Measurements from ENCODE around the gene MCC.

The MCC gene

DNA sequence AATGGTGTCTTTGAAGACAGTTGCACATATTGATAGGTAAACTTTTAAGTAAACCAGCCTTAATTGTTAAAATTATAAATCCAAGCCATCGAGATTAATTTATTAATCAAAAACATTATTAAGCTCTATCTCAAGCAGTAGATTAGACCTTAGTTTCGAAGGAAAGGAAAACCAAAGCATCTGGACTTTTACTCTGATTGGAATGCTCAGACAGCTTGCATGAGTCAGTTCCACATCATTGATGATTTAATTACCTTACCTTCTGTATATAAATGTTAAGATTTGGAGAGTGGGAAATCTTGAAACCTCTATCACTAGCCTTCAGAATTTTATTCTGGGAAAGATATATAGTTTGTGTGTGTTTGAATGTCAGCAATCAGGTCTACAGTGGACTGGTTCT, 487.8 kb downstream of the MCC start:
- DNase-seq = no peak

- no peak for DNase-seq
Observed at GRCh38 chr5:112998296-112998695, 490.0 kb downstream of the MCC start.

- no peak for DNase-seq
Observed at GRCh38 chr5:112996830-112997374, 491.4 kb downstream of the MCC start.

DNA sequence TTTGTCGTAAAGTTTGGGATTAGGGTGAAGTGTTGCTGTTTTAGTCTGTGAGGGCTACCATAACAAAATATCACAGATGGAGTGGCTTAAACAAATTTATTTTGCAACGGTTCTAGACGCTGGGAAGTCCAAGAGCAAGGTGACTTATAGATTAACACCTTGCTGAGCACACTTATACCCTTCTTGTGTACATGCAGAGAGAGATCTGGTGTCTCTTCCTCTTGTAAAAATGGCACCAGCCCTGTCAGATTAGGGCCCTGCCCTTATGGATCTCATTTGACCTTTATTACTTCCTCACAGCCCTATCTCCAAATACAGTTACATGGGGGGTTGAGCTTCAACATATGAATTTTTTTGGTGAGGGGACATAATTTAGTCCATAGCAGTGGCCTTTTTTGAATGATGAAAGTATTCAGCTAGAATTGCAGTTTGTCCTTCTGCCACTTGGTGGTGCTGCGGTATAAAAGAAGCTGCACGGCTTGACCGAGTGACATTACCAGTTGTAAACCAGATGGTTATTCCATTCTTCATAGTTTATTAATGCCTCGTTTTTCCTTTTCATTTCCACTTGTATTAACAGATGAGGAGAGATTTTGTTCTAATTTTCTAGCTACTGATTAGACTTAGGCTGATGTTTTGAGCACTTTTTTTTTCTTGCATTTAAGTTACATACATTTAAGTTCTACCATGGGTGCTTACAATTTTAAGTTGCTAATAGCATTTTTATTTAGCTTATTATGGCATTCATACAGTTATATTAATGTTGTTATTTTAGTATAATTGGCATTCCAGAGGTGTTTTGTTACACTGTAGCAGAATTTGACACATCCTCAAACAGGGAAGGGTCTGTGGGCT, 492.3 kb downstream of the MCC start:
- peak; percentile 38 for DNase-seq

DNA sequence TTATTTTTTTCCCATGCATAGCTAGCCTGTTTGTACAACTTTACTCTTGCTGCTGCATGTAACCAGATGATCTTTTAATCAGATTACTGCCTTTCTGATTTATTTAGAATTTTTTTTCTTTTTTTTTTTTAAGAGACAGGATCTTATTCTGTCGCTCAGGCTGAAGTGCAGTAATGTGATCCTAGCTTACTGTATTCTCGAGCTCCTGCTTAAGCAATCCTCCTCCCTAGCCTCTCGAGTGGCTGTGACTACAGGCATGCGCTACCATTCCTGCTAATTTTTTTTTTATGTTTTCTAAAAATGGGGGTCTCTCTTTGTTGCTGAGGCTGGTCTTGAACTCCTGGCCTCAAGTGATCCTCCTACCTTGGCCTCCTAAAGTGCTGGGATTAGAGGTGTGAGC, 502.0 kb downstream of the MCC start:
- DNase-seq = no peak

- DNase-seq = no peak
Observed at GRCh38 chr5:112983363-112983762, 504.9 kb downstream of the MCC start.

DNA sequence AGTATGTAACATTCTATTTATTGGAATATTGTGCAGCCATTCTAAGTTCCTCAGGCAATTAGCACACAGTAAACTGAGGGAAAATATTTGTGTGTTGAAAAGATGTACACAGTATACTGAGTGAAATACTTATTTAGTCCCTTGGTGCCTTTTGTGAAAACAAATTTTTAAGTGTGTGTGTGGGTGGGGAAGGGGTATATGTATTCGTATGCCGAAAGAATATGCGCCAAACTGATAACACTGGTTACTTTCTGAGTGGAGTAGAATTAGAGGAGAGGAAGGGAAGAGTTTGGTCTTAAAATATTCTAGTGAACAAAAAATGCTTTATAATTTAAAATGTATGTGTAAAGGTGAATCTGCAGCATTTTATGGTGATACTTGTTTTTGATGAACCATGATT, 508.5 kb downstream of the MCC start:
- DNase-seq = no peak

DNA sequence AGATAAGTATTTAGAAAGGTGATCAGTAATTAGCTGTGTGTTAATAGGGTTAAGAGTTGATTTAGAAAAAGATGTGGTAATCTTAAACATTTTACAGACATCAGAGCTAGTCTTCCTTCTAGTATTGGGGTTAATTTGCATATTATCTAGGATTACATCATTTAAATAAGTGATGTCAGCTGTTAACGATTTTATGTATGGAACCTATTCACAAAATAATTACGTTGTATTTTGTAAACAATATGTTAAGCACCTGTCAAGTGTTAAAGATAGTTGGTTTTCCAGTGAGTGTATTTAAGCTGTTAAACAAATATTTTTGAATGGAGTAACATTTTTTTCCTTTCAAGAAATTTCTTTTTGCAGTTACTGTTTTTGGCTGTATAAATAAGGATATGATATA, 509.4 kb downstream of the MCC start:
- no peak for DNase-seq

DNA sequence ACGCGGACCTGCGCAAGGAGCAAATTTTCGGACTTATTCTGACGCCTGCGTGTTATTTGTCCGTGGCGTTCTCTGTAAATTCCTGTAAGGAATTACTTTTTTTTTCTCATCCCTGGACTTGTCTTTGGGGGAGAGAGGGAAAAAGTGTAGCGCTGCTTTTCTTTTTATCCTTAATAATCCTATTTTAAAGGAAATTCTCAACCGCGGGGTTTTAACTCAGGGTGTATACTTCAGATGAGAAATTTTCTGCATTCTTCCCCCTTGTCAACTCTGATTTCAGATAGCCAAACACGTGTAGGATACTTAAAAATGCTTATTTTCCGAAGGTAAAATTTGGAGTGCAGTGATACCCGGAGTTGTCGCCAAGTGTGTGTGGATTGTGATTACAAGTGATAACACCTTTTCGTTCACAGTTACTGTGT, 510.8 kb downstream of the MCC start:
- no peak for DNase-seq

DNA sequence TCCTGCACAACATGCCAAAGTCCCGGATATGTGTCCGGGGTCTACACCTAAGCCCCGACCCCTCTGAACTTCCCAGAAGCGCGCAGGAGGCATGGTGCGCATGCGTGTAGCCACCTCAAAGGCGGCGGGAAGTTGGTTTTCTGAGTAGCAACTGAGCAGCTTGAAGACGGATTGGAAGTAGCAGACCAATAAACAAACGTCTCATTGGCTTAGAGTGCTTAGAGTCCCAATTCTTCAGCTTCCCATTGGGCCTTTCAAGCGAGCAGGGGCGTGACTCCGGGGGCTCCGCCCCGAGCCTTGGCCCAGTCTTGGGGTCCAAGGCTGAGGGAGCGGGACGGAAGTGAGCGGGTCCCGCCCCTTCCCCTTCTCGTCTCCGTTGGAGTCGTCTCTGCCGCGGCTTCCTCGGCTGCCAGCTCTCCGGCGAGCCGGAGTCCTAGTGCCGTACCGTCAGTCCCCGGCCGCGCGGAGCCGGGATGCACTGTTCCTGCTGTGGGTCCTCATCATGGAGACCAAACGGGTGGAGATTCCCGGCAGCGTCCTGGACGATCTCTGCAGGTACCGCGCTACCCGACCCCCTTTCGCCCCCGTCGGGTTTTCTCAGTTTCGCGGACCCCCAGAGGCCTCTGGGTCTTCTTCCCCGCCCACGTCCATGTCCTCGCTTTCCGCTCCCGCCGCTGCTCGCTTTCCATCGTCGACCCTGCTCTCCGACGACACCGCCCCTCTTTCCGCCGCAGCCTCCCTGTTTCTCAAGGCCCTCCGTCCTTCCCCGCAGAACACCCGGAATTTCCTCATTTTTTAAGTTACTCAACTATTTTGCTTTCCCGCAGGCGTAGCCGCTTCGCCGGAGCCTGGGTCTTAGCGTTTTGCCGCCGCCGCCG, 511.6 kb downstream of the MCC start, which contains the start of gene DCP2:
DCP2 (plus strand) TSS at position 367 of the 878 bp plus-strand sequence; CDS start at position 503, 136 bp downstream.
- DNase-seq = peak; percentile 99

DNA sequence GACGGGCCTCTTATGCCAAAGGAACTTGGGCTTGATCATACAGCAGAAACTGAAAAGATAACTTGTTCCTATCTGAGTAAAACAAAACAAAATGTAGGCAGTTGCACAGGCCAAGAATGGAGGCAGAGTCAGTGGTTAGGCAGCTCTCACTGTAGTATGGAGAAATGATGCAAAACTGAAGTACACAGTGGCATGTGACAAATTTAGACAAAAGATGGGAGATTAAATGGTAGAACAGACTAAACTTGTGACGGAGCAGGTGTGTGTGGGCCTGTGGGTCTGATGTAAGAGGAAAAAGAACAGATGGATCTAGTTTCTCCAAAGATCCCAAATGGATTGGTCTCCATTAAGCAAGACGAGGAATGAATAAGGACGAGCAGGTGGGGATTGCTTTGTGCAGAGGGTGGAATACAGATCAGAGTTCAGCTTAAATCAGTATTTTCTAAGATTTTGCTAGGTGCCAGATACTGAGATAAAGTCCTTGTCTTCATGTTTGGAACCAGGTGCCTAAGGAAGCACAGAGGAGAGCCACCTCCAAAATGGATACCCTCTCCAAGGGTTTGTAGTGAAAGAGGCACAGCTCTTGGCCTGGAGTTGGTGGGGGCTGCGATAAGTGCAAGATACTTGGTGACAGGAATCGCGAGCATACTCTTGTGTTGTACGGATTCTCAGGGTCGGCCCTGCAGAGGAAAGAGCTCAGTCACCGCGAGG, 512.4 kb downstream of the MCC start:
- DNase-seq = no peak

DNA sequence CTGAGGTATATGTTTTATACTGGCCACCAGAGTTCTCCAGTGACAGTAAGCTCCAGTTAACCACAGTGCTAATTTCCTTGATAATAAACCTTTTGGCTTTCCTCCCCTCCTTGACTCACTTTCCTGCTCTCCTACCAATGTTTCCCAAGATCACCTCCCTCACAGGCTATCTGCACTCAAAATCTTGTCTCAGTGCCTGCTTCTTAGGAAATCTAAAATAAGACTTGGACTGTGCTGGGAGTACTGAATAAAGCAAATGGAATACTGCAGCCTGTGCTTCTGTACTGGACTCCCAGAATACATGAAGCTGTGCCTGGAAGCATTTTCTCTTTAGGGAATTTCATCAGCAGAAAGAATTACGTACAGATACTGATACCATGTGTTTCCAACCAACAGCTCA, 513.4 kb downstream of the MCC start:
- DNase-seq = no peak

DNA sequence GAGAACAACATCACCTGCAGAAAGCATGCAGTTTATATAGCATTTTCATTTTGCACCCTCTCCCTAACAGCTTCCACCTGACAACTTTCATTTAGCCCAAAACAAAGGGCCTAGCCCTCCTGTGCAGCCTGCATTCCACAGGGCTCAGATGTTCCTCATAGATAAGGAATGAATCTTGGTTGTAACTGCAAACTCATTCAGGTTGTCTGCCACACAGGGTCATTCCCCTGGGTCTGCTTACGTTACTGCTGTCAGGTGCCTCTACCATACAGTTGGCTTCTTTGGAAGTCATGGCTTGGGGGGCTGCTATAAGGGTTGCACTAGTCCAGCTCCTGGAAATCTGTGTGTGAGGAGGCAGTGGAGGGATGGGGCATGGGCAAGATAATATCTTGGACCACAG, 514.3 kb downstream of the MCC start:
- no peak for DNase-seq

DNA sequence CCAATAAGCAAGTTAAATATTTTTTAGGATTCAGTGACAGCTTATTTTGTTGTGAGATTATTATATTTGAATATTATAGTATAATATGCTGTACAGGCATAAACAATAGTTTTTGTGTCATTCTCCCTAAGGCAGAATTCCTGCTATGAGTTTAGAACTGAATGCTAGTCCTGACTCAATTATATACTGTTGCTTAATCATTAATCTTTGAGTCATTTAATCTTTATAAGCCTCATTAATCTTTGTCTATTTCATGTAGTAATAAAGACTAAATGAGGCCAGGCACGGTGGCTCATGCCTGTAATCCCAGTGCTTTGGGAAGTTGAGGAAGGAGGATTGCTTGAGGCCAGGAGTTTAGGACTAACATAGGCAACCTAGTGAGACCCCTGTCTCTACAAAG, 515.2 kb downstream of the MCC start:
- no peak for DNase-seq
